Inflammatory macrophage (primary cell): ENCODE measurements around the gene CBFA2T3.
"Not testable (repeated sequence)": the region's sequence is repeated elsewhere in the genome, so short reads cannot be mapped to it uniquely, and the experiment has no call there.

ENCODE experiments used
- DNase-seq, 2 donors: peaks; one replicate each; pipeline ENCODE4 v3.0.0-alpha.2; 2020 to 2022

The CBFA2T3 gene

GRCh38 chr16:89012622-89012995 is 35.6 kb upstream of the CBFA2T3 start:
- DNase-seq, result no peak

- DNase-seq, result no peak
Observed at GRCh38 chr16:89011909-89012621, 35.1 kb upstream of the CBFA2T3 start.

GRCh38 chr16:89010210-89010925 is 33.4 kb upstream of the CBFA2T3 start:
- DNase-seq, result no peak

- peak in 1 of 2 donors; percentile 24 for DNase-seq
Observed at GRCh38 chr16:89009343-89010209, 32.6 kb upstream of the CBFA2T3 start.

- DNase-seq, result not testable (repeated sequence)
Observed at GRCh38 chr16:89008796-89009195, 31.8 kb upstream of the CBFA2T3 start.

GRCh38 chr16:89007371-89008249 is 30.6 kb upstream of the CBFA2T3 start:
- DNase-seq, result no peak

- DNase-seq, result no peak
Observed at GRCh38 chr16:89006036-89006752, 29.2 kb upstream of the CBFA2T3 start.

GRCh38 chr16:89005201-89006035 is 28.4 kb upstream of the CBFA2T3 start:
- no peak for DNase-seq

GRCh38 chr16:89004209-89004831 is 27.3 kb upstream of the CBFA2T3 start:
- no peak for DNase-seq

GRCh38 chr16:89003831-89004208 is 26.8 kb upstream of the CBFA2T3 start:
- no peak for DNase-seq

GRCh38 chr16:89002851-89003830 is 26.1 kb upstream of the CBFA2T3 start:
- DNase-seq, result no peak

GRCh38 chr16:89002081-89002480 is 25.1 kb upstream of the CBFA2T3 start:
- not testable (repeated sequence) for DNase-seq

GRCh38 chr16:89001117-89002027 is 24.4 kb upstream of the CBFA2T3 start:
- no peak for DNase-seq

- DNase-seq, result no peak
Observed at GRCh38 chr16:89000207-89000959, 23.4 kb upstream of the CBFA2T3 start.

- no peak for DNase-seq
Observed at GRCh38 chr16:88999457-89000206, 22.6 kb upstream of the CBFA2T3 start.
